Activated B cell treated with CpG ODN at 0.5 μM for 24 hours (primary cell): ENCODE data around the gene ABCA9. TPM values are rescaled to one million over a fixed set of nuclear protein-coding genes. Genes with fewer than 3 reads are reported as not detected.
"Not testable (repeated sequence)": the region's sequence is repeated elsewhere in the genome, so short reads cannot be mapped to it uniquely, and the experiment has no call there.

ENCODE experiments used
- ATAC-seq: fragments of 200-7000 bp; cut with Tn5 transposase; one replicate; pipeline ENCODE4 v1.10.0; 2021; ENCODE audit warnings: low read depth, mild to moderate bottlenecking, moderate library complexity
- CTCF ChIA-PET: fragments of 350-600 bp; sonication (Branson Sonifier 250); formaldehyde crosslinking; loops from one replicate; lab custom pipeline; 2021; ENCODE audit warnings: antibody characterized with exemption; lab: Charles Lee
- POLR2A ChIA-PET: fragments of 350-600 bp; sonication (Branson Sonifier 250); formaldehyde crosslinking; loops from one replicate; lab custom pipeline; 2021; ENCODE audit warnings: antibody characterized with exemption; lab: Charles Lee
- DNase-seq: peaks from one replicate; pipeline ENCODE4 v3.0.0; 2022
- H3K27ac Mint-ChIP-seq: one replicate; pipeline ENCODE4 v1.8.0; 2020; ENCODE audit warnings: mixed read lengths
- H3K27me3 Mint-ChIP-seq: one replicate; pipeline ENCODE4 v1.8.0; 2021; ENCODE audit warnings: mixed read lengths
- H3K36me3 Mint-ChIP-seq: one replicate; pipeline ENCODE4 v1.8.0; 2021; ENCODE audit warnings: low read depth, mixed read lengths
- H3K4me1 Mint-ChIP-seq: one replicate; pipeline ENCODE4 v1.8.0; 2021; ENCODE audit warnings: mixed read lengths
- H3K4me3 Mint-ChIP-seq: one replicate; pipeline ENCODE4 v1.8.0; 2020; ENCODE audit warnings: mild to moderate bottlenecking, mixed read lengths
- H3K9me3 Mint-ChIP-seq: one replicate; pipeline ENCODE4 v1.8.0; 2020; ENCODE audit warnings: mixed read lengths
- intact Hi-C: fragments of 100-400 bp; cut with micrococcal nuclease; formaldehyde crosslinking; loops from one replicate; pipeline ENCODE4 v1.15.1; 2024
- total RNA-seq: library from RNA; stranded (reverse); gene quantifications from 2 replicates; pipeline ENCODE4 v1.2.3, GENCODE V29; 2022
- TF ChIP-seq, protein P1 (sequence below): fragments of 200-600 bp; IDR thresholded peaks from one replicate; pipeline ENCODE4 v1.8.0; 2022; ENCODE audit warnings: antibody characterized with exemption, mild to moderate bottlenecking

ABCA9 gene
- total RNA-seq, 1 donor from 2014 or later = 0.04 TPM

DNA sequence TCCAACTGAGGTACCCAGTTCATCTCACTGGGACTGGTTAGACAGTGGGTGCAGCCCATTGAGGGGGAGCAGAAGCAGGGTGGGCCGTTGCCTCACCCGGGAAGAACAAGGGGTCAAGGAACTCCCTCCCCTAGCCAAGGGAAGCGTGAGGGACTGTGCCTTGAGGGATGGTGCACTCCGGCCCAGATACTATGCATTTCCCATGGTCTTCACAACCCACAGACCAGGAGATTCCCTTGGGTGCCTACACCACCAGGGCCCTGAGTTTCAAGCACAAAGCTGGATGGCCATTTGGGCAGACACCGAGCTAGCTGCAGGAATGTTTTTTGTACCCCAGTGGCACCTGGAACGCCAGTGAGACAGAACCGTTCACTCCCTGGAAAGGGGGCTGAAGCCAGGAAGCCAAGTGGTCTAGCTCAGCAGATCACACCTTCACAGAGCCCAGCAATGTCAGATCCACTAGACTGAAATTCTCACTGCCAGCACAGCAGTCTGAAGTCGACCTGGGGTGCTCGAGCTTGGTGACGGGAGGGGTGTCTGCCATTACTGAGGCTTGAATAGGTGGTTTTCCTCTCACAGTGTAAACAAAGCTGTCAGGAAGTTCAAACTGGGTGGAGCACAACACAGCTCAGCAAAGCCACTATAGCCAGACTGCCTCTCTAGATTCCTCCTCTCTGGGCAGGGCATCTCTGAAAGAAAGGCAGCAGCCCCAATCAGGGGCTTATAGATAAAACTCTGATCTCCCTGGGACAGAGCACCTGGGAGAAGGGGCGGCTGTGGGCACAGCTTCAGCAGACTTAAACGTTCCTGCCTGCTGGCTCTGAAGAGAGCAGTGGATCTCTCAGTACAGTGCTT lies 9.9 kb upstream of the ABCA9 start:
- CTCF ChIA-PET = interaction anchor here (1.3 kb wide), 1 partner anchor 177 kb away, joined by 3 read pairs; no protein-coding TSS in a partner anchor
- Mint-ChIP-seq H3K4me3 (peak overlapping the region; percentile 58), H3K9me3 (peaks cover 25% of the 10 kb centered on the region), H3K27ac (peak overlapping the region; percentile 67), H3K4me1 (peaks cover 37% of the 10 kb centered on the region)
- intact Hi-C loops, POLR2A ChIA-PET, DNase-seq, H3K27me3 Mint-ChIP-seq, H3K36me3 Mint-ChIP-seq: not testable (repeated sequence)
- peak; percentile 40 for ATAC-seq

DNA sequence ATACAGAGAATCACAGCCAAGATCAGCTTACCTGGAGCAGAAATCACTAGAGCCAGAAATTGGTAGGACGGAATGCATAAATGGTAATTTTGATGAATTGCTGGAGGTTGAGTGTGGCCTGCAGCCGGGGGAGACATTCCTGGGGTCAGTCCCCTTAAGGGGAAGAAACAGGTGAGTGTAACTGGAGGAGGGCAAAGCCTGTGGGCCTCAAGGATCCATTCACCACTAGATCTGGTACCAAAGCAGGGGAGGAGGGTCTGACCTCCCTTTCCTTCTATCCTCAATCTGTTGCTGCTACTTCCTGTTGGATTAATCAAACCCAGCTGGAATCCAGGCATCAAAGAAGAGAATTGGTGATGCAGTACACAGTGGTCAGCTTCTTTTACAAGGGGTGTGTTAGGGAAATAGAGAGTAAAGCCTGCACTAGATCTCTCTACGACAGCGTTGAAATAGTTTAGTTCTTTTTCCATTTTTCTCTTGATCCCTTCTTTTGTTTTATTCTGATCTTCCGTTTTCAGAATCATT lies 8.6 kb upstream of the ABCA9 start:
- peaks cover 19% of the 10 kb centered on the region for H3K9me3 Mint-ChIP-seq
- TF ChIP-seq, protein P1, sequence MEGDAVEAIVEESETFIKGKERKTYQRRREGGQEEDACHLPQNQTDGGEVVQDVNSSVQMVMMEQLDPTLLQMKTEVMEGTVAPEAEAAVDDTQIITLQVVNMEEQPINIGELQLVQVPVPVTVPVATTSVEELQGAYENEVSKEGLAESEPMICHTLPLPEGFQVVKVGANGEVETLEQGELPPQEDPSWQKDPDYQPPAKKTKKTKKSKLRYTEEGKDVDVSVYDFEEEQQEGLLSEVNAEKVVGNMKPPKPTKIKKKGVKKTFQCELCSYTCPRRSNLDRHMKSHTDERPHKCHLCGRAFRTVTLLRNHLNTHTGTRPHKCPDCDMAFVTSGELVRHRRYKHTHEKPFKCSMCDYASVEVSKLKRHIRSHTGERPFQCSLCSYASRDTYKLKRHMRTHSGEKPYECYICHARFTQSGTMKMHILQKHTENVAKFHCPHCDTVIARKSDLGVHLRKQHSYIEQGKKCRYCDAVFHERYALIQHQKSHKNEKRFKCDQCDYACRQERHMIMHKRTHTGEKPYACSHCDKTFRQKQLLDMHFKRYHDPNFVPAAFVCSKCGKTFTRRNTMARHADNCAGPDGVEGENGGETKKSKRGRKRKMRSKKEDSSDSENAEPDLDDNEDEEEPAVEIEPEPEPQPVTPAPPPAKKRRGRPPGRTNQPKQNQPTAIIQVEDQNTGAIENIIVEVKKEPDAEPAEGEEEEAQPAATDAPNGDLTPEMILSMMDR = no peak
- no peak overlapping the region for H3K27ac Mint-ChIP-seq
- H3K27me3 Mint-ChIP-seq = no peaks in the 10 kb centered on the region
- POLR2A ChIA-PET = no interaction called here
- H3K4me3 Mint-ChIP-seq = no peak overlapping the region
- peaks cover 37% of the 10 kb centered on the region for H3K4me1 Mint-ChIP-seq
- ATAC-seq = no peak
- DNase-seq = no peak
- intact Hi-C loops = loop anchor here (5.0 kb wide), 1 partner anchor 163 kb away; no protein-coding TSS in a partner anchor
- H3K36me3 Mint-ChIP-seq = peaks cover 4% of the 10 kb centered on the region
- CTCF ChIA-PET = no interaction called here

DNA sequence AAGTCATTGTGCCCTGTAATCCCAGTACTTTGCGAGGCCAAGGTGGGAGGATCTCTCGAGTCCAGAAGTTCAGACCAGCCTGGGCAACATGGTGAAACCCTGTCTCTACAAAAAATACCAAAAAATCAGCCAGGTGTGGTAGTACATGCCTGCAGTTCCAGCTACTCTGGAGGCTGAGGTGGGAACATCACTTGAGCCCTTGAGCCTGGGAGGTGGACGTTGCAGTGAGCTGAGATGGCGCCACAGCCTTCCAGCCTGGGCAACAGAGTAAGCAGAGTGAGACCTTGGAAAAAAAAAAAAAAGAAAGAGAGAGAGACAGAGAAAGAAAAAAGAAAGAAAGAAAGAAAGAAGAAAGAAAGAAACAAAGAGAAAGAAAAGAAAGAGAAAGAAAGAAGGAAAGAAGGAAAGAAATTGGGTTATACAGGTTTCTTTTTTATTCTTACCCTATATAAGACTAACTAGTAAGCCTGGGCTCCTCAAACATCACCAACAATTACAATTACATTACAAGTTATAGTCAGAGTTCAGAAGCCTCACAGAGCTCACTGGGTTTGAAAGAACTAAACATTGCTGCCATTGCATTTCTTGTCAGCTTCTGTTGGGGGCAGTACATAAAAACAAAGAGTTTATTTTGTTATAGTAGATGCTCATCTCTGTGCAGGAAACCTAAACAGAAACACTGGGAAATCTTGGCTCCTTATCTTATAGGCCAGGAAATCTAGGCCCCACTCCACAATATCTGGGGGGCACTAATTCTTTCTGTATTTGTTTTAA lies 6.7 kb upstream of the ABCA9 start:
- TF ChIP-seq, protein P1 = no peak
- Mint-ChIP-seq H3K4me3 (no peak overlapping the region), H3K4me1 (peaks cover 37% of the 10 kb centered on the region), H3K9me3 (peaks cover 7% of the 10 kb centered on the region), H3K27ac (no peak overlapping the region), H3K27me3 (no peaks in the 10 kb centered on the region), H3K36me3 (peaks cover 4% of the 10 kb centered on the region)
- intact Hi-C loops = loop anchor here (5.0 kb wide), 1 partner anchor 165 kb away; no protein-coding TSS in a partner anchor
- ATAC-seq = no peak
- ChIA-PET POLR2A (no interaction called here), CTCF (no interaction called here)
- no peak for DNase-seq

DNA sequence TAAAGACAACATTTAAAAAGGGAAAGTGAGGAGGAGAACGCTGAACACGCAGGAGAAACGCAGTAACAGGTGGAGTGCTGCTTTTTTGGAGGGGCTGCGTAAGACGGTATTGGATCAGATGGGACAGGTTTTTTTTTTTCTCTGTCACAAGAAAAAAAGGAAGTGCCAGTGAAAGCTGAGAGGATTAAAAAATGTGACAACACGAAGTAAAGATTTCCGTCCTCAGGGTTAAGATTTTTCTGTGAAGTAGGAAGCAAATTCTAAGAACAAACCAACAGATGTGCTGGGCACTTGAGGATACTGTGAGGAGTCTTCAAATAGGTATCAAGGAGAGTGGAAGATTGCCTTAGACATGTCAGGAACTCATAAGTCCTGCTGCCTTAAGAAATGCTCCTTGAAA lies 5.8 kb upstream of the ABCA9 start:
- DNase-seq (no peak), ATAC-seq (no peak)
- Mint-ChIP-seq H3K4me1 (peaks cover 36% of the 10 kb centered on the region), H3K4me3 (peak overlapping the region; percentile 24), H3K27ac (peak overlapping the region; percentile 32), H3K36me3 (no peaks in the 10 kb centered on the region), H3K9me3 (no peaks in the 10 kb centered on the region), H3K27me3 (no peaks in the 10 kb centered on the region)
- intact Hi-C loops = loop anchor here (5.0 kb wide), 1 partner anchor 166 kb away; no protein-coding TSS in a partner anchor
- POLR2A ChIA-PET = no interaction called here
- CTCF ChIA-PET = no interaction called here
- TF ChIP-seq, protein P1 = no peak

DNA sequence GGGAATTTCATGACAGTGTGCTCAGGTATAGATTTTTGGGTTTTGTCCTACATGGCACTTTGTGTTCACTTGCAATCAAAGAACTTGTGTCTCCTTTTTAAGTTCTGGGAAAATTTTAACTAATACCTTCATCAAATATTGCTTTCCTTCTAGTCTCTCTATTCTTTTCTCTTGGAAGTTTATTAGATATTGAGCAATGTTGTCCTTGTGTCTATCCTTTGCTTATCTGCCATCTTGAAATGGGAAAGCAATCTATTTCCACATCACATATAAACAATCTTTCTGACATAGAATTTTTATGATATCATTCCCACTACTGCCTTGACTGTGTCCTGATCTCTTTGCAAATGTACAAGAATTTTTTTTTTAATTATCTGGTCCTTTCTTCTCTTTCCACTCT lies 4.4 kb upstream of the ABCA9 start:
- ChIA-PET CTCF (no interaction called here), POLR2A (no interaction called here)
- intact Hi-C loops = loop anchor here (5.0 kb wide), 1 partner anchor 167 kb away; no protein-coding TSS in a partner anchor
- Mint-ChIP-seq H3K4me3 (no peak overlapping the region), H3K27me3 (no peaks in the 10 kb centered on the region), H3K36me3 (no peaks in the 10 kb centered on the region), H3K4me1 (peaks cover 28% of the 10 kb centered on the region), H3K9me3 (no peaks in the 10 kb centered on the region), H3K27ac (no peak overlapping the region)
- ATAC-seq (no peak), DNase-seq (no peak)
- TF ChIP-seq, protein P1 = no peak
